ENCODE results near the gene SRC.

The SRC gene

GRCh38 chr20:37346236-37346534 is 245 bp downstream of the SRC start:
- TF ChIP-seq CSDC2 (CRISPR knock-in tag; IDR thresholded peaks at IDR 0.05), result no peak
- TF ChIP-seq, protein P1, sequence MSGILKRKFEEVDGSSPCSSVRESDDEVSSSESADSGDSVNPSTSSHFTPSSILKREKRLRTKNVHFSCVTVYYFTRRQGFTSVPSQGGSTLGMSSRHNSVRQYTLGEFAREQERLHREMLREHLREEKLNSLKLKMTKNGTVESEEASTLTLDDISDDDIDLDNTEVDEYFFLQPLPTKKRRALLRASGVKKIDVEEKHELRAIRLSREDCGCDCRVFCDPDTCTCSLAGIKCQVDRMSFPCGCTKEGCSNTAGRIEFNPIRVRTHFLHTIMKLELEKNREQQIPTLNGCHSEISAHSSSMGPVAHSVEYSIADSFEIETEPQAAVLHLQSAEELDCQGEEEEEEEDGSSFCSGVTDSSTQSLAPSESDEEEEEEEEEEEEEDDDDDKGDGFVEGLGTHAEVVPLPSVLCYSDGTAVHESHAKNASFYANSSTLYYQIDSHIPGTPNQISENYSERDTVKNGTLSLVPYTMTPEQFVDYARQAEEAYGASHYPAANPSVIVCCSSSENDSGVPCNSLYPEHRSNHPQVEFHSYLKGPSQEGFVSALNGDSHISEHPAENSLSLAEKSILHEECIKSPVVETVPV (CRISPR knock-in tag; IDR thresholded peaks at IDR 0.05), result no peak
- no peak for TF ChIP-seq ZNF565 (CRISPR knock-in tag; conservative IDR thresholded peaks at IDR 0.05; ENCODE audit: low read depth)
- no peak for TF ChIP-seq ISL1 (CRISPR knock-in tag; IDR thresholded peaks at IDR 0.05)
- no peak for TF ChIP-seq GLIS3 (CRISPR knock-in tag; IDR thresholded peaks at IDR 0.05)
- TF ChIP-seq ZFP3 (CRISPR knock-in tag; IDR thresholded peaks at IDR 0.05), result no peak
- no peak for TF ChIP-seq OSR1 (CRISPR knock-in tag; IDR thresholded peaks at IDR 0.05)
- TF ChIP-seq TCF4 (CRISPR knock-in tag; IDR thresholded peaks at IDR 0.05; ENCODE audit: borderline replicate concordance), result no peak
- no peak for TF ChIP-seq ZFP30 (CRISPR knock-in tag; IDR thresholded peaks at IDR 0.05)
- no peak for TF ChIP-seq BACH2 (CRISPR knock-in tag; IDR thresholded peaks at IDR 0.05; ENCODE audit: borderline replicate concordance)
- TF ChIP-seq POU6F1 (CRISPR knock-in tag; IDR thresholded peaks at IDR 0.05; ENCODE audit: borderline replicate concordance, low read depth), result no peak
- TF ChIP-seq TSHZ2 (CRISPR knock-in tag; IDR thresholded peaks at IDR 0.05), result no peak
- no peak for TF ChIP-seq PPARA (CRISPR knock-in tag; IDR thresholded peaks at IDR 0.05; ENCODE audit: borderline replicate concordance)
- no peak for TF ChIP-seq TOX (CRISPR knock-in tag; IDR thresholded peaks at IDR 0.05; ENCODE audit: borderline replicate concordance)
- TF ChIP-seq ZC3H10 (CRISPR knock-in tag; IDR thresholded peaks at IDR 0.05), result no peak
- TF ChIP-seq, protein P2, sequence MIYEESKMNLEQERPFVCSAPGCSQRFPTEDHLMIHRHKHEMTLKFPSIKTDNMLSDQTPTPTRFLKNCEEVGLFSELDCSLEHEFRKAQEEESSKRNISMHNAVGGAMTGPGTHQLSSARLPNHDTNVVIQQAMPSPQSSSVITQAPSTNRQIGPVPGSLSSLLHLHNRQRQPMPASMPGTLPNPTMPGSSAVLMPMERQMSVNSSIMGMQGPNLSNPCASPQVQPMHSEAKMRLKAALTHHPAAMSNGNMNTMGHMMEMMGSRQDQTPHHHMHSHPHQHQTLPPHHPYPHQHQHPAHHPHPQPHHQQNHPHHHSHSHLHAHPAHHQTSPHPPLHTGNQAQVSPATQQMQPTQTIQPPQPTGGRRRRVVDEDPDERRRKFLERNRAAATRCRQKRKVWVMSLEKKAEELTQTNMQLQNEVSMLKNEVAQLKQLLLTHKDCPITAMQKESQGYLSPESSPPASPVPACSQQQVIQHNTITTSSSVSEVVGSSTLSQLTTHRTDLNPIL (CRISPR knock-in tag; IDR thresholded peaks at IDR 0.05; ENCODE audit: low read depth), result no peak
- no peak for TF ChIP-seq ZNF70 (CRISPR knock-in tag; IDR thresholded peaks at IDR 0.05)
- no peak for TF ChIP-seq ZNF8 (CRISPR knock-in tag; IDR thresholded peaks at IDR 0.05)
- TF ChIP-seq PATZ1 (CRISPR knock-in tag; IDR thresholded peaks at IDR 0.05; ENCODE audit: borderline replicate concordance), result no peak
- TF ChIP-seq ARNTL (CRISPR knock-in tag; IDR thresholded peaks at IDR 0.05; ENCODE audit: borderline replicate concordance, low read depth), result no peak
- ATAC-seq, result peak; percentile 6; the same call in 1 of the 3 replicates

GRCh38 chr20:37346535-37347346 is 801 bp downstream of the SRC start:
- ATAC-seq, result peak; percentile 28
- TF ChIP-seq OSR1 (CRISPR knock-in tag; IDR thresholded peaks at IDR 0.05) (no peak), RARB (CRISPR knock-in tag; IDR thresholded peaks at IDR 0.05) (no peak), POU6F1 (CRISPR knock-in tag; IDR thresholded peaks at IDR 0.05; ENCODE audit: borderline replicate concordance, low read depth) (no peak), ZNF565 (CRISPR knock-in tag; conservative IDR thresholded peaks at IDR 0.05; ENCODE audit: low read depth) (no peak), GLIS3 (CRISPR knock-in tag; IDR thresholded peaks at IDR 0.05) (no peak), ZC3H10 (CRISPR knock-in tag; IDR thresholded peaks at IDR 0.05) (no peak), ARNTL (CRISPR knock-in tag; IDR thresholded peaks at IDR 0.05; ENCODE audit: borderline replicate concordance, low read depth) (no peak), ISL1 (CRISPR knock-in tag; IDR thresholded peaks at IDR 0.05) (no peak), PPARA (CRISPR knock-in tag; IDR thresholded peaks at IDR 0.05; ENCODE audit: borderline replicate concordance) (no peak), PATZ1 (CRISPR knock-in tag; IDR thresholded peaks at IDR 0.05; ENCODE audit: borderline replicate concordance) (no peak), ZFP30 (CRISPR knock-in tag; IDR thresholded peaks at IDR 0.05) (no peak), ZNF8 (CRISPR knock-in tag; IDR thresholded peaks at IDR 0.05) (no peak), TCF4 (CRISPR knock-in tag; IDR thresholded peaks at IDR 0.05; ENCODE audit: borderline replicate concordance) (no peak)
- TF ChIP-seq, protein P2 (CRISPR knock-in tag; IDR thresholded peaks at IDR 0.05; ENCODE audit: low read depth), result no peak
- TF ChIP-seq, protein P1 (CRISPR knock-in tag; IDR thresholded peaks at IDR 0.05), result no peak
